ENCODE data around the gene DHRS3.

DNA sequence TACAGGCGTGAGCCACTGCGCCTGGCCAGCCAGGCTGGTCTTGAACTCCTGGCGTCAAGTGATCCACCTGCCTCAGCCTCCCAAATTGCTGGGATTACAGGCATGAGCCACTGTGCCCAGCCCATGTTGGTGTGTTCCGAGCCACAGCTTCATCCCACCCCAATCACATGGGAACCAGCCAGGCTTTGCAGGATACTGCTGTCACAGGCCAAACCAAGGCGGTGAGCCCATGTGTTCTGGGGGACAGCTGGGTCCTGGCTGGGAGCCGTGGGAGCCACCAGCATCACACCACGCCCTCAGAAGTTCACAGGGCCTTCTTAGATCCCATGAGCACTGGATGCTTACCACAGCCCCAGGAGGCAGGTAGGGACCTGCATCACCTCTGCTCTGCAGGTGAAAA lies 56.9 kb downstream of the DHRS3 start:
- no peak for TF ChIP-seq EZH2 (IDR thresholded peaks at IDR 0.05; ENCODE audit: borderline replicate concordance, insufficient read depth, low read depth, low read length, poor library complexity, severe bottlenecking)
- TF ChIP-seq, protein P1, sequence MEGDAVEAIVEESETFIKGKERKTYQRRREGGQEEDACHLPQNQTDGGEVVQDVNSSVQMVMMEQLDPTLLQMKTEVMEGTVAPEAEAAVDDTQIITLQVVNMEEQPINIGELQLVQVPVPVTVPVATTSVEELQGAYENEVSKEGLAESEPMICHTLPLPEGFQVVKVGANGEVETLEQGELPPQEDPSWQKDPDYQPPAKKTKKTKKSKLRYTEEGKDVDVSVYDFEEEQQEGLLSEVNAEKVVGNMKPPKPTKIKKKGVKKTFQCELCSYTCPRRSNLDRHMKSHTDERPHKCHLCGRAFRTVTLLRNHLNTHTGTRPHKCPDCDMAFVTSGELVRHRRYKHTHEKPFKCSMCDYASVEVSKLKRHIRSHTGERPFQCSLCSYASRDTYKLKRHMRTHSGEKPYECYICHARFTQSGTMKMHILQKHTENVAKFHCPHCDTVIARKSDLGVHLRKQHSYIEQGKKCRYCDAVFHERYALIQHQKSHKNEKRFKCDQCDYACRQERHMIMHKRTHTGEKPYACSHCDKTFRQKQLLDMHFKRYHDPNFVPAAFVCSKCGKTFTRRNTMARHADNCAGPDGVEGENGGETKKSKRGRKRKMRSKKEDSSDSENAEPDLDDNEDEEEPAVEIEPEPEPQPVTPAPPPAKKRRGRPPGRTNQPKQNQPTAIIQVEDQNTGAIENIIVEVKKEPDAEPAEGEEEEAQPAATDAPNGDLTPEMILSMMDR (IDR thresholded peaks at IDR 0.05) = no peak

Data from B cell (primary cell).